Left ventricle myocardium superior (tissue), 1 donor: Measurements from ENCODE around the gene TEX50. TPM values are rescaled to one million over a fixed set of nuclear protein-coding genes. Genes with fewer than 3 reads are reported as not detected.
"Not testable (repeated sequence)": the region's sequence is repeated elsewhere in the genome, so short reads cannot be mapped to it uniquely, and the experiment has no call there.

Source experiments
- ATAC-seq: fragments of 200-7000 bp; cut with Tn5 transposase; one replicate; pipeline ENCODE4 v1.9.1; 2020; ENCODE audit warnings: mild to moderate bottlenecking, moderate library complexity
- DNase-seq: peaks from one replicate; pipeline ENCODE4 v3.0.0-alpha.2; 2020
- intact Hi-C: fragments of 100-400 bp; cut with micrococcal nuclease; formaldehyde crosslinking; loops from one replicate; pipeline ENCODE4 v1.11.0; 2022
- long read RNA-seq: library from polyadenylated mRNA; unstranded; transcript quantifications from one replicate; pipeline ENCODE4 v2.0.0, GENCODE V29; 2021
- total RNA-seq: library from RNA; stranded (reverse); fragmentation: NEBNext Ultra II Directional; extraction: Animal tissue kit (Norgen Biotek cat#: 25700); gene quantifications from one replicate; pipeline ENCODE4 v1.2.1, GENCODE V29; 2021
- donor health status: DM: no; HTN: yes; CAD: no; lungs with severe emphysema.

The TEX50 gene
- total RNA-seq = not detected
- long read RNA-seq = 0 reads

- intact Hi-C loops = no loop called here
- ATAC-seq (no peak), DNase-seq (no peak)
These were observed at the start of gene TEX50 for GRCh38 chr1:173635116-173635515. TSS of gene TEX50 (plus strand) at chr1:173635338. CDS start at chr1:173635522, 184 bp downstream.

- DNase-seq = no peak
- intact Hi-C loops = no loop called here
- ATAC-seq = no peak
These were observed 44.6 kb upstream of the TEX50 start for GRCh38 chr1:173590557-173590956.

- DNase-seq, intact Hi-C loops, ATAC-seq: not testable (repeated sequence)
These were observed 44.0 kb upstream of the TEX50 start for GRCh38 chr1:173591138-173591537.

GRCh38 chr1:173596097-173596825, 38.9 kb upstream of the TEX50 start:
- intact Hi-C loops = no loop called here
- ATAC-seq (no peak), DNase-seq (no peak)

GRCh38 chr1:173601588-173601987, 33.5 kb upstream of the TEX50 start:
- ATAC-seq = no peak
- intact Hi-C loops = no loop called here
- DNase-seq = no peak

GRCh38 chr1:173603056-173603591, 32.0 kb upstream of the TEX50 start, which contains the start of gene SLC9C2:
TSS of gene SLC9C2 (minus strand) at chr1:173603072. CDS start at chr1:173601776, 1,296 bp downstream.
- DNase-seq (no peak), ATAC-seq (peak; percentile 77)
- intact Hi-C loops = no loop called here

GRCh38 chr1:173608503-173609216, 26.5 kb upstream of the TEX50 start:
- DNase-seq (no peak), ATAC-seq (no peak)
- intact Hi-C loops = no loop called here

GRCh38 chr1:173613086-173613485, 22.1 kb upstream of the TEX50 start:
- ATAC-seq, DNase-seq, intact Hi-C loops: not testable (repeated sequence)

- intact Hi-C loops = no loop called here
- ATAC-seq = no peak
- no peak for DNase-seq
These were observed 18.3 kb upstream of the TEX50 start for GRCh38 chr1:173616859-173617258.

- DNase-seq (no peak), ATAC-seq (no peak)
- intact Hi-C loops = no loop called here
These were observed 7.9 kb upstream of the TEX50 start for GRCh38 chr1:173627269-173627668.

GRCh38 chr1:173628888-173629287, 6.2 kb upstream of the TEX50 start:
- intact Hi-C loops = no loop called here
- ATAC-seq (no peak), DNase-seq (no peak)

GRCh38 chr1:173637236-173638042, 2.3 kb downstream of the TEX50 start:
- DNase-seq, ATAC-seq, intact Hi-C loops: not testable (repeated sequence)

GRCh38 chr1:173638043-173639021, 3.2 kb downstream of the TEX50 start:
- intact Hi-C loops = no loop called here
- ATAC-seq (no peak), DNase-seq (no peak)

- intact Hi-C loops = no loop called here
- no peak for DNase-seq
- ATAC-seq = no peak
These were observed 4.0 kb downstream of the TEX50 start for GRCh38 chr1:173639102-173639501.

GRCh38 chr1:173642450-173643139, 7.5 kb downstream of the TEX50 start:
- ATAC-seq, DNase-seq, intact Hi-C loops: not testable (repeated sequence)

GRCh38 chr1:173646656-173647055, 11.5 kb downstream of the TEX50 start:
- ATAC-seq = no peak
- intact Hi-C loops = no loop called here
- DNase-seq = no peak

GRCh38 chr1:173648880-173649605, 13.9 kb downstream of the TEX50 start:
- DNase-seq (no peak), ATAC-seq (no peak)
- intact Hi-C loops = no loop called here
